ENCODE results near the gene RPGR. TPM values are rescaled to one million over a fixed set of nuclear protein-coding genes. Genes with fewer than 3 reads are reported as not detected.

Gene RPGR
- total and polyA plus RNA-seq, 12 donors: 3.6 to 22.0 (median 7.5) TPM

- H3K4me1 ChIP-seq (replicated peaks in 1 of 2): no peaks in the 10 kb centered on the region
- DNase-seq: no peak
- WGBS, 4 donors: 60 to 85% (median 77%) methylated on average over 2 of the region's 2 CpGs
Measured at GRCh38 chrX:38277802-38278201, 49.5 kb downstream of the RPGR start.

DNA sequence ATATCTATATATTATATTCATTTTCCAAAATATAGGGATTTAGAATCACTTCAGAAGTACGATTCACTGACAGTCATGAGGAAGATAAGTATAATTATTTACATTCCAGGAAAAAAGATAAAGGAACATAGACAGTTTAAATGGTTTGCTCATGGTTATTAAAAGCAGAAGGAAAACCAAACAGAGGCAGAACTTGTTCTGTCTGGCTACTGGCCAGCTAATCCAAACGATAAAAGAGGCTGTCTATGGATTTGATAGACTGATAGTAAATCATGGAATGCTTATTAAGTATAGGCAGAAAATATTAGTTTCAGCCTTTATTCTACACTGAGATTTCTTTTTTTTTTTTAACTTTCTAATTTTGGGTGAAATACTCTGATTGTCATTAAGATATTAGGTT is 50.2 kb downstream of the RPGR start:
- Histone ChIP-seq H3K36me3 (replicated peaks in 1 of 2) (no peaks in the 10 kb centered on the region), H3K4me1 (replicated peaks in 1 of 2) (no peaks in the 10 kb centered on the region), H3K4me3 (no peak overlapping the region), H3K27ac (no peak overlapping the region), H3K9me3 (replicated peaks in 1 of 3) (no peaks in the 10 kb centered on the region), H3K27me3 (no peaks in the 10 kb centered on the region)
- no peak for TF ChIP-seq POLR2A (IDR thresholded peaks at IDR 0.05)
- TF ChIP-seq, protein P1, sequence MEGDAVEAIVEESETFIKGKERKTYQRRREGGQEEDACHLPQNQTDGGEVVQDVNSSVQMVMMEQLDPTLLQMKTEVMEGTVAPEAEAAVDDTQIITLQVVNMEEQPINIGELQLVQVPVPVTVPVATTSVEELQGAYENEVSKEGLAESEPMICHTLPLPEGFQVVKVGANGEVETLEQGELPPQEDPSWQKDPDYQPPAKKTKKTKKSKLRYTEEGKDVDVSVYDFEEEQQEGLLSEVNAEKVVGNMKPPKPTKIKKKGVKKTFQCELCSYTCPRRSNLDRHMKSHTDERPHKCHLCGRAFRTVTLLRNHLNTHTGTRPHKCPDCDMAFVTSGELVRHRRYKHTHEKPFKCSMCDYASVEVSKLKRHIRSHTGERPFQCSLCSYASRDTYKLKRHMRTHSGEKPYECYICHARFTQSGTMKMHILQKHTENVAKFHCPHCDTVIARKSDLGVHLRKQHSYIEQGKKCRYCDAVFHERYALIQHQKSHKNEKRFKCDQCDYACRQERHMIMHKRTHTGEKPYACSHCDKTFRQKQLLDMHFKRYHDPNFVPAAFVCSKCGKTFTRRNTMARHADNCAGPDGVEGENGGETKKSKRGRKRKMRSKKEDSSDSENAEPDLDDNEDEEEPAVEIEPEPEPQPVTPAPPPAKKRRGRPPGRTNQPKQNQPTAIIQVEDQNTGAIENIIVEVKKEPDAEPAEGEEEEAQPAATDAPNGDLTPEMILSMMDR (IDR thresholded peaks at IDR 0.05): no peak
- no peak for DNase-seq
- 8 to 35% (median 19%) methylated on average over 2 of the region's 2 CpGs for WGBS, 4 donors
- intact Hi-C loops (cut with DNase I): no loop called here

More at GRCh38 chrX:38277802-38278201, 49.5 kb downstream of the RPGR start:
- intact Hi-C loops (cut with DNase I): no loop called here
- H3K4me3 ChIP-seq: no peak overlapping the region
- no peak overlapping the region for H3K27ac ChIP-seq
- no peak for TF ChIP-seq POLR2A (IDR thresholded peaks at IDR 0.05)
- TF ChIP-seq, protein P1 (IDR thresholded peaks at IDR 0.05): no peak
- no peaks in the 10 kb centered on the region for H3K9me3 ChIP-seq (replicated peaks in 1 of 3)
- H3K36me3 ChIP-seq (replicated peaks in 1 of 2): no peaks in the 10 kb centered on the region
- no peaks in the 10 kb centered on the region for H3K27me3 ChIP-seq

DNA sequence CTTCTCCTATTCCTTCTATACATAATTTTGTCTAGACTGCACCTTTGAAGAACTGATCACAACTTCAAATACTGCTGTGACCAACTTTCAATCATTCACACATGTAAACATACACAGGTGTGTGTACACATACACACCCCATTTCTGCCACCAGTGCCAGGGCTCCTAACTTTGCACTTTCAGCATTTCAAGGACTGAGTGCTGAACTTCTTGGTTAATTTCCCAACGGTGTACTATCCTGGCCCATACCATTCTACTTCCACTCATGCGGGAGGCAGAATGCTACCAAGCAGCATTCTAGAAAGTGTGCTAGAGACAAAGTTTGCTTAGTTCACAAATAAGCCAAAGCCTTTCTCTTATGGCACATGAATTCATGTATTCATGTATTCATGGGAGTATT is 51.2 kb downstream of the RPGR start:
- no peak for DNase-seq
- no peak for TF ChIP-seq POLR2A (IDR thresholded peaks at IDR 0.05)
- TF ChIP-seq, protein P1 (IDR thresholded peaks at IDR 0.05): no peak
- Histone ChIP-seq H3K4me3 (no peak overlapping the region), H3K27ac (peak overlapping the region in 1 of 5 donors; percentile 36), H3K9me3 (replicated peaks in 1 of 3) (no peaks in the 10 kb centered on the region), H3K36me3 (replicated peaks in 1 of 2) (no peaks in the 10 kb centered on the region), H3K4me1 (replicated peaks in 1 of 2) (peaks cover 0 to under 1% of the 10 kb centered on the region in 2 donors), H3K27me3 (no peaks in the 10 kb centered on the region)
- intact Hi-C loops (cut with DNase I): no loop called here
- 68 to 84% (median 70%) methylated on average over 2 of the region's 2 CpGs for WGBS, 4 donors

DNA sequence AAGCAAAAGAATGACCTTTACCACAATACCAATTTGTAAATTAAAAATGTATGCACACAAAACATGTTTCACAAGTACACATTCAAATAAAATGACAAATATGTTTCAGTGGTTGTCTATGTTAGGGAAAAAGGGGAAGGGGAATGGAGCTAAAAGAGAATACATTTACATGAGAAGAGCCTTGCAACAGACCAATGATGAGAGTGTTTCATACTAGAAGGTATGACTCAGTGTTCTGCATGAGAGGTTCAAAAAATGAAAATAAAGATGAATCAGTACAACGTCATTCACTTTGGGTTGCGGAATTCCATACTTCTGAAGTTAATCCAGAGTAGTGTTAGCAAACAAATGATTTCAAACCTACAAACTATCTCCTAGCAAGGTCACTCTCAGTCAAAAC is 51.7 kb downstream of the RPGR start:
- H3K36me3 ChIP-seq (replicated peaks in 1 of 2): no peaks in the 10 kb centered on the region
- no peaks in the 10 kb centered on the region for H3K9me3 ChIP-seq (replicated peaks in 1 of 3)
- peak overlapping the region in 1 of 5 donors; percentile 36 for H3K27ac ChIP-seq
- H3K27me3 ChIP-seq: no peaks in the 10 kb centered on the region
- WGBS, 4 donors: 34 to 45% (median 40%) methylated on average over 2 of the region's 2 CpGs
- no peak for DNase-seq
- no peak overlapping the region for H3K4me3 ChIP-seq
- TF ChIP-seq, protein P1 (IDR thresholded peaks at IDR 0.05): no peak
- no peak for TF ChIP-seq POLR2A (IDR thresholded peaks at IDR 0.05)
- intact Hi-C loops (cut with DNase I): no loop called here
- H3K4me1 ChIP-seq (replicated peaks in 1 of 2): peaks cover 0 to 3% of the 10 kb centered on the region in 2 donors

All from adrenal gland (tissue), 12 donors.